D721Med (cell line): Measurements from ENCODE around the gene PSD4.

Experiments
- DNase-seq: peaks from one replicate; pipeline ENCODE4 v3.0.0; 2011; ENCODE audit warnings: low spot score; ENCODE audit not compliant: insufficient read length
- FAIRE-seq: peaks from 2 replicates; lab custom pipeline; 2011; peaks lifted over from hg19 to GRCh38; lab: Jason Lieb, UNC
- CTCF ChIP-seq: IDR thresholded peaks from 2 replicates; pipeline ENCODE4 v1.5.1; 2012; ENCODE audit warnings: mild to moderate bottlenecking, control low read depth; ENCODE audit not compliant: insufficient read depth; ENCODE audit errors: missing control alignments

PSD4 gene

GRCh38 chr2:113187771-113188170 is 14.0 kb downstream of the PSD4 start:
- no peak for FAIRE-seq
- TF ChIP-seq CTCF, result no peak
- DNase-seq, result no peak

- no peak for TF ChIP-seq CTCF
- DNase-seq, result no peak
- FAIRE-seq, result no peak
Measured at GRCh38 chr2:113190871-113191270, 17.1 kb downstream of the PSD4 start.

GRCh38 chr2:113192459-113193100 is 18.8 kb downstream of the PSD4 start:
- no peak for TF ChIP-seq CTCF
- DNase-seq (no peak), FAIRE-seq (no peak)

- no peak for DNase-seq
- no peak for FAIRE-seq
- TF ChIP-seq CTCF, result no peak
Measured at GRCh38 chr2:113195923-113196501, 22.2 kb downstream of the PSD4 start.

GRCh38 chr2:113196839-113197238 is 23.1 kb downstream of the PSD4 start:
- FAIRE-seq (no peak), DNase-seq (no peak)
- no peak for TF ChIP-seq CTCF

- no peak for TF ChIP-seq CTCF
- FAIRE-seq (no peak), DNase-seq (no peak)
Measured at GRCh38 chr2:113197347-113198047, 23.7 kb downstream of the PSD4 start.
